Loucy (cell line): ENCODE results near the gene CLTB.
"Not testable (repeated sequence)": the region's sequence is repeated elsewhere in the genome, so short reads cannot be mapped to it uniquely, and the experiment has no call there.

Source experiments
- H2AFZ ChIP-seq: fragments of 200-600 bp; sonication (generic); 2 replicates; pipeline ENCODE4 v1.6.0; 2016; ENCODE audit warnings: antibody characterized with exemption, mild to moderate bottlenecking, low read length, moderate library complexity
- H3F3A ChIP-seq: fragments of 200-600 bp; 2 replicates; pipeline ENCODE4 v1.6.0; 2016; ENCODE audit warnings: antibody characterized with exemption, low read depth, mild to moderate bottlenecking
- H3K27me3 ChIP-seq: fragments of 200-600 bp; sonication (generic); 2 replicates; pipeline ENCODE4 v1.6.1; 2014; ENCODE audit warnings: low read length, mild to moderate bottlenecking; ENCODE audit not compliant: insufficient read depth, poor library complexity, severe bottlenecking
- H3K36me3 ChIP-seq: fragments of 200-600 bp; sonication (generic); 2 replicates; pipeline ENCODE4 v1.6.1; 2016; ENCODE audit warnings: low read length; ENCODE audit not compliant: insufficient read depth
- H3K4me1 ChIP-seq: fragments of 200-600 bp; sonication (generic); 2 replicates; pipeline ENCODE4 v1.5.1; 2014; ENCODE audit warnings: low read length, mild to moderate bottlenecking; ENCODE audit not compliant: insufficient read depth, poor library complexity, severe bottlenecking
- H3K4me2 ChIP-seq: fragments of 200-600 bp; sonication (generic); 2 replicates; pipeline ENCODE4 v1.6.0; 2014; ENCODE audit warnings: antibody characterized with exemption, low read length, low read depth, mild to moderate bottlenecking; ENCODE audit not compliant: poor library complexity, severe bottlenecking
- H3K4me3 ChIP-seq: fragments of 200-600 bp; sonication (generic); 2 replicates; pipeline ENCODE4 v1.5.1; 2014; ENCODE audit warnings: low read length, mild to moderate bottlenecking, mixed read lengths; ENCODE audit not compliant: poor library complexity, severe bottlenecking
- H3K79me2 ChIP-seq: fragments of 200-600 bp; sonication (generic); 2 replicates; pipeline ENCODE4 v1.6.1; 2014; ENCODE audit warnings: low read length; ENCODE audit not compliant: insufficient read depth
- H3K9ac ChIP-seq: fragments of 200-600 bp; sonication (generic); 2 replicates; pipeline ENCODE4 v1.6.0; 2014; ENCODE audit warnings: mild to moderate bottlenecking, low read depth, low read length, moderate library complexity; ENCODE audit not compliant: poor library complexity, severe bottlenecking
- H3K9me2 ChIP-seq: fragments of 200-600 bp; sonication (generic); replicated peaks from 2 replicates; pipeline ENCODE4 v1.6.1; 2016; ENCODE audit warnings: low read depth, low read length, mixed read lengths
- H3K9me3 ChIP-seq: fragments of 200-600 bp; sonication (generic); 2 replicates; pipeline ENCODE4 v1.6.1; 2014; ENCODE audit warnings: mild to moderate bottlenecking, antibody characterized with exemption, low read length, low read depth; ENCODE audit not compliant: insufficient read depth
- H4K20me1 ChIP-seq: fragments of 200-600 bp; sonication (generic); 2 replicates; pipeline ENCODE4 v1.6.0; 2014; ENCODE audit warnings: antibody characterized with exemption, low read length, mild to moderate bottlenecking; ENCODE audit not compliant: insufficient read depth, poor library complexity, severe bottlenecking
- EZH2phosphoT487 ChIP-seq: fragments of 200-600 bp; IDR thresholded peaks from 2 replicates; pipeline ENCODE4 v1.6.1; 2018; ENCODE audit warnings: antibody characterized with exemption, mild to moderate bottlenecking, moderate library complexity, borderline replicate concordance
- TF ChIP-seq, protein P1 (sequence below): fragments of 200-600 bp; sonication (generic); conservative IDR thresholded peaks from 2 replicates; pipeline ENCODE4 v1.5.1; 2014; ENCODE audit warnings: mild to moderate bottlenecking, antibody characterized with exemption, low read length

CLTB gene

DNA sequence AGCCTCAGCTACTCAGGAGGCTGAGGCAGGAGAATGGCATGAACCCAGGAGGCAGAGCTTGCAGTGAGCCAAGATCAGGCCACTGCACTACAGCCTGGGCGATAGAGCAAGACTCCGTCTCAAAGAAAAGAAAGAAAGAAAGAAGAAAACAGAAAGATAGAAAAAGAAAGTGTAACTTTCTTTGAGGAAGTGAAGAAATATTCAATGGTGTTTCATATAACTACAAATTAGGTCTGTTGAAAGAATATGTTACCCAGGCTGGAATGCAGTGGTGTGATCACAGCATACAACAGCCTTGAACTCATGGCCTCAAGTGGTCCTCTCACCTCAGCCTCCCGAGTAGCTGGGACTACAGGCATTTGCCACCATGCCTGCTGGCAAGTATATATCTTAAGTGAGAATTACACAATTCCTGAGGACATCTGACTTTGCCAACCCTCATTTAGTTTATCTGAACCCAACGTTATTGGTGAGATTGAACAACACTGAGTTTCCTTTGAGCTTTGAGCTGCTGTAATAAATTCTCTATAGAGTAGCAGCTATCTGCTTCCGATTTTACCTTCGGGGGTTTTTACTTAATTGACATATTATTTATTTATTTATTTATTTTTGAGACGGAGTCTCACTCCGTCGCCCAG lies 29.8 kb upstream of the CLTB start:
- Histone ChIP-seq H3K4me1 (peaks cover 11% of the 10 kb centered on the region), H3K4me2 (no peak overlapping the region), H3K79me2 (peaks cover 32% of the 10 kb centered on the region), H3K9me2 (no peaks in the 10 kb centered on the region), H3K9me3 (no peaks in the 10 kb centered on the region), H3K4me3 (no peak overlapping the region), H4K20me1 (no peaks in the 10 kb centered on the region), H2AFZ (no peak overlapping the region), H3F3A (no peaks in the 10 kb centered on the region), H3K36me3 (no peaks in the 10 kb centered on the region), H3K9ac (no peak overlapping the region), H3K27me3 (no peaks in the 10 kb centered on the region)
- no peak for TF ChIP-seq EZH2phosphoT487
- TF ChIP-seq, protein P1, sequence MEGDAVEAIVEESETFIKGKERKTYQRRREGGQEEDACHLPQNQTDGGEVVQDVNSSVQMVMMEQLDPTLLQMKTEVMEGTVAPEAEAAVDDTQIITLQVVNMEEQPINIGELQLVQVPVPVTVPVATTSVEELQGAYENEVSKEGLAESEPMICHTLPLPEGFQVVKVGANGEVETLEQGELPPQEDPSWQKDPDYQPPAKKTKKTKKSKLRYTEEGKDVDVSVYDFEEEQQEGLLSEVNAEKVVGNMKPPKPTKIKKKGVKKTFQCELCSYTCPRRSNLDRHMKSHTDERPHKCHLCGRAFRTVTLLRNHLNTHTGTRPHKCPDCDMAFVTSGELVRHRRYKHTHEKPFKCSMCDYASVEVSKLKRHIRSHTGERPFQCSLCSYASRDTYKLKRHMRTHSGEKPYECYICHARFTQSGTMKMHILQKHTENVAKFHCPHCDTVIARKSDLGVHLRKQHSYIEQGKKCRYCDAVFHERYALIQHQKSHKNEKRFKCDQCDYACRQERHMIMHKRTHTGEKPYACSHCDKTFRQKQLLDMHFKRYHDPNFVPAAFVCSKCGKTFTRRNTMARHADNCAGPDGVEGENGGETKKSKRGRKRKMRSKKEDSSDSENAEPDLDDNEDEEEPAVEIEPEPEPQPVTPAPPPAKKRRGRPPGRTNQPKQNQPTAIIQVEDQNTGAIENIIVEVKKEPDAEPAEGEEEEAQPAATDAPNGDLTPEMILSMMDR, result no peak

DNA sequence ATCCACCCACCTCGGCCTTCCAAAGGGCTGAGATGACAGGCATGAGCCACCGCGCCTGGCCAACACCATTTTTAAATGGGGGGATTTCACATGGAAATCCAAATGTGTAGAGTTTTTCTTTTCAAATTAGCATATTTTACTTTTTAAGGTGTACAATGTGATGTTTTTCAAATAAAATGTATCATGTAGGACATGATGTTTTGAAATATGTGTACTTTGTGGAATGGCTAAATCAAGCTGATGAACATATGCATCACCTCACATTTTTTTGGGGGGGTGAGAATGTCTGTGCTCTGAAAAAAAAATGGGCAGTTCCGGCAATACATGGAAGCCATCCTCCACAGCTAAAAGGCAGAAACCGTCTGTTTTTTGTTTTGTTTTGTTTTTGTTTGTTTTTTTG lies 28.4 kb upstream of the CLTB start:
- Histone ChIP-seq H3K4me3 (no peak overlapping the region), H3K9ac (no peak overlapping the region), H2AFZ (no peak overlapping the region), H3K36me3 (no peaks in the 10 kb centered on the region), H3F3A (no peaks in the 10 kb centered on the region), H3K9me3 (no peaks in the 10 kb centered on the region), H3K79me2 (peaks cover 18% of the 10 kb centered on the region), H3K4me2 (no peak overlapping the region), H3K4me1 (peaks cover 7% of the 10 kb centered on the region), H3K27me3 (no peaks in the 10 kb centered on the region), H3K9me2 (no peaks in the 10 kb centered on the region), H4K20me1 (no peaks in the 10 kb centered on the region)
- TF ChIP-seq, protein P1, result no peak
- TF ChIP-seq EZH2phosphoT487, result no peak

DNA sequence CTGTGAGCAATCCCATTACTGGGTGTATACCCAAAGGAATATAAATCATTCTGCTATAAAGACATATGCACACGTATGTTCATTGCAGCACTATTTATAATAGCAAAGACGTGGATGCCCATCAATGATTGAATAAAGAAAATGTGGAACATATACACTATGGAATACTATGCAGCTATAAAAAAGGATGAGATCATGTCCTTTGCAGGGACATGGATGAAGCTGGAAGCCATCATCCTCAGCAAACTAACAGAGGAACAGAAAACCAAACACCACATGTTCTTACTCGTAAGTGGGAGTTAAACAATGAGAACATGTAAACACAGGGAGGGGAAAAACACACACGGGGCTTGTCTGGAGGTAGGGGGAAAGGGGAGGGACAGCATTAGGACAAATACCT lies 26.6 kb upstream of the CLTB start:
- not testable (repeated sequence) for H3K9ac ChIP-seq, H3K9me2 ChIP-seq, H3F3A ChIP-seq, H3K27me3 ChIP-seq, H3K36me3 ChIP-seq, H3K4me2 ChIP-seq, H3K4me1 ChIP-seq, H3K4me3 ChIP-seq, H3K79me2 ChIP-seq, H2AFZ ChIP-seq, H4K20me1 ChIP-seq, H3K9me3 ChIP-seq

DNA sequence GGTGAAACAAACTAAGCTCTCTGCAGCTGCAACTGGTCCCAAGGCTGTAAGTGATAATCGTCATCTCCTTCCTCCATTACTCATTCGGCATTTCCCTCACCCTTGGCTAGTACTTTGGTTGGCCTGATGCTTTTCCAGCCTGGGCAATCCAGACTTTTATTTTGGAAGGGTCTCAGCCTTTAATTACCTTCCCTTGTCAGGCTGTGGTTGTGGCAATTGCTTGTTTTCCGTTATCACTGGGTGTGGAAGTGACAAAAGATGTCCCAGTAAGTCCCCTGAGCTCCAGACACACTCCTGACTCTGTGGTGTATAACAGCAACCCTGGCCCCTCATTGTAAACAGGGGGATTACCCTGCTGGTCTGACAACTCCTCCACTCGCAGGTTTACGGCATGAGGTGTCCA lies 25.6 kb upstream of the CLTB start:
- H3K9me2 ChIP-seq, result no peaks in the 10 kb centered on the region
- no peak overlapping the region for H3K4me2 ChIP-seq
- no peaks in the 10 kb centered on the region for H4K20me1 ChIP-seq
- H3K4me3 ChIP-seq, result no peak overlapping the region
- no peak overlapping the region for H3K9ac ChIP-seq
- no peaks in the 10 kb centered on the region for H3K9me3 ChIP-seq
- no peak overlapping the region for H2AFZ ChIP-seq
- no peaks in the 10 kb centered on the region for H3F3A ChIP-seq
- peaks cover 2% of the 10 kb centered on the region for H3K4me1 ChIP-seq
- no peaks in the 10 kb centered on the region for H3K27me3 ChIP-seq
- TF ChIP-seq, protein P1, result no peak
- TF ChIP-seq EZH2phosphoT487, result no peak
- H3K79me2 ChIP-seq, result peaks cover 2% of the 10 kb centered on the region; the same call in 1 of the 2 replicates
- no peaks in the 10 kb centered on the region for H3K36me3 ChIP-seq
